ENCODE data around the gene PDGFA. TPM values are rescaled to one million over a fixed set of nuclear protein-coding genes. Genes with fewer than 3 reads are reported as not detected.
A peak's percentile ranks its signal among the peaks of the same experiment; 100 is the strongest.

The PDGFA gene
- total RNA-seq, 1 experiment from 2014 or later = 35.8 TPM

DNA sequence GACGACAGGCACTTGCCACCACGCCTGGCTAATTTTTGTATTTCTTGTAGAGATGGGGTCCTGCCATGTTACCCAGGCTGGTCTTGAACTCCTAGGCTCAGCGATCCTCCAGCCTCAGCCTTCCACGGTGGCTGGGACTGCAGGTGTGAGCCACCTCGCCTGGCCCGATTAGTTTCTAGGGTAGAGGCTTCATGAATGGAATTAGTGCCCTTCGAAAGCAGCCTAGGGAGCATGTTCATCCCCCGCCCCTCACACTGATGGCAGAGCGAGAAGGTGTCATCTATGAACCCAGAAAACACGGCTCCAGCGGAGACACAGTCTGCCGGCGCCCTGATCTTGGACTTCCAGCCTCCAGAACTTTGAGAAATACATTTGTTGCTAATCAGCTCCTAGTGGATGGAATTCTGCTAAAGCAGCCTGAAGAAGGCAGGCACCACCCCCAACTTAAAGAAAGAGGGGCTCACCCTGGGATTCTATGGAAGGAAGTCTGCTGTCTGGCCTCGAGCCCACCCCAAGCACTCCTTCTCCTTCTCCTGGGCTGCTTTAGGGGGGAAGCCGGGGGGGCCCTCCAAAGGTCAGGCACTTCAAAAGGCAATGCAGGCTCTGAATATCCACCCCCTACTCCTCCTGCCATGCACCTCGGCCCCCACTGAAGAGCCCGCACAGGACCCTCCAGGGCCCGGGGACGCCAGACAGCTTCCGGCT lies 10.1 kb downstream of the PDGFA start:
- no peak overlapping the region for H3K18ac ChIP-seq (ENCODE audit: insufficient read length, low read depth, low read length)
- peaks cover 4% of the 10 kb centered on the region; the same call in 1 of the 2 replicates for H3K79me2 ChIP-seq (ENCODE audit: insufficient read depth, low read length)
- H4K91ac ChIP-seq (ENCODE audit: insufficient read length, low read depth, low read length) = no peak overlapping the region
- no peak overlapping the region for H2AFZ ChIP-seq (ENCODE audit: low read length)
- peaks cover 5% of the 10 kb centered on the region for H3K79me1 ChIP-seq (ENCODE audit: insufficient read depth, low read depth, low read length, poor library complexity, severe bottlenecking)
- peaks cover 5% of the 10 kb centered on the region for H3K27me3 Mint-ChIP-seq (ENCODE audit: low read depth)
- H4K5ac ChIP-seq (ENCODE audit: insufficient read length, low read depth, low read length) = no peak overlapping the region
- H3K9me3 Mint-ChIP-seq = no peaks in the 10 kb centered on the region
- DNase-seq = no peak
- H3K23ac ChIP-seq (ENCODE audit: insufficient read length, low read depth, low read length) = no peak overlapping the region
- H2BK15ac ChIP-seq (ENCODE audit: low read depth, low read length) = no peak overlapping the region
- peaks cover 6% of the 10 kb centered on the region; the same call in 1 of the 2 replicates for H3K4me1 ChIP-seq (ENCODE audit: insufficient read depth, low read length)
- H2BK20ac ChIP-seq (ENCODE audit: low read depth, low read length, poor library complexity, severe bottlenecking) = no peak overlapping the region
- peak overlapping the region in 1 of 3 experiments; percentile 52; a peak in 1 of 7 replicates for H3K27ac Mint-ChIP-seq
- no peak overlapping the region for H3T11ph ChIP-seq (ENCODE audit: low read length)
- H3K9ac ChIP-seq (ENCODE audit: extremely low read depth, insufficient read length, low read length) = no peak overlapping the region
- H3K4me3 Mint-ChIP-seq = no peak overlapping the region
- peaks cover 8 to 18% (median 18%) of the 10 kb centered on the region in 3 experiments for H3K36me3 Mint-ChIP-seq (ENCODE audit: insufficient read depth in 1 of 3, low read depth in 3 of 3)
- no peaks in the 10 kb centered on the region for H3K23me2 ChIP-seq (ENCODE audit: insufficient read length, low read depth, low read length, poor library complexity, severe bottlenecking)
- no peak overlapping the region for H2AK5ac ChIP-seq (ENCODE audit: insufficient read length, low read length)
- no peak overlapping the region for H3K27ac ChIP-seq (ENCODE audit: insufficient read length, low read depth, low read length)
- no peak overlapping the region for H2BK120ac ChIP-seq (ENCODE audit: low read depth, low read length, poor library complexity, severe bottlenecking)
- H3K4me1 Mint-ChIP-seq = peaks cover 14 to 20% of the 10 kb centered on the region in 2 experiments
- no peak overlapping the region for H3K56ac ChIP-seq (ENCODE audit: insufficient read length, low read depth, low read length)
- no peaks in the 10 kb centered on the region for H3K27me3 ChIP-seq (ENCODE audit: insufficient read depth, low read length)
- no peak overlapping the region for H2BK12ac ChIP-seq (ENCODE audit: insufficient read length, low read depth, low read length)
- WGBS (ENCODE audit: extremely low coverage, insufficient read length, low lambda C conversion rate) = no CpG with 5 or more reads among the region's 20 CpGs
- H3K14ac ChIP-seq (ENCODE audit: insufficient read depth, low read length) = no peak overlapping the region
- H3K4ac ChIP-seq (ENCODE audit: low read depth, low read length) = no peak overlapping the region
- H2BK5ac ChIP-seq (ENCODE audit: insufficient read length, low read length) = no peak overlapping the region
- no peak overlapping the region for H3K4me2 ChIP-seq (ENCODE audit: insufficient read depth, insufficient read length, low read length)
- TF ChIP-seq CTCF (conservative IDR thresholded peaks at IDR 0.05) = no peak
- H4K20me1 ChIP-seq (ENCODE audit: control insufficient read depth, insufficient read depth, insufficient read length) = no peaks in the 10 kb centered on the region
- no peaks in the 10 kb centered on the region for H3K9me3 ChIP-seq (ENCODE audit: control insufficient read depth, low read depth, low read length)
- H4K8ac ChIP-seq (replicated peaks; ENCODE audit: insufficient read length, low read depth, low read length) = no peak overlapping the region

All from H9 (cell line).